ENCODE results near the gene CIT.

Gene CIT

GRCh38 chr12:119843100-119843499, 34.0 kb downstream of the CIT start:
- no peak for DNase-seq

GRCh38 chr12:119842380-119842779, 34.7 kb downstream of the CIT start:
- DNase-seq, result no peak

GRCh38 chr12:119841433-119842210, 35.5 kb downstream of the CIT start:
- no peak for DNase-seq

- no peak for DNase-seq
Observed at GRCh38 chr12:119840582-119840981, 36.5 kb downstream of the CIT start.

GRCh38 chr12:119840168-119840567, 37.0 kb downstream of the CIT start:
- DNase-seq, result no peak

- no peak for DNase-seq
Observed at GRCh38 chr12:119838826-119839600, 38.1 kb downstream of the CIT start.

- DNase-seq, result no peak
Observed at GRCh38 chr12:119836781-119837180, 40.3 kb downstream of the CIT start.

GRCh38 chr12:119835068-119835467, 42.1 kb downstream of the CIT start:
- DNase-seq, result no peak

GRCh38 chr12:119829439-119829838, 47.7 kb downstream of the CIT start:
- no peak for DNase-seq

- no peak for DNase-seq
Observed at GRCh38 chr12:119828300-119828699, 48.8 kb downstream of the CIT start.

GRCh38 chr12:119827760-119828159, 49.4 kb downstream of the CIT start:
- no peak for DNase-seq

GRCh38 chr12:119826661-119827445, 50.3 kb downstream of the CIT start:
- DNase-seq, result no peak

GRCh38 chr12:119825262-119825661, 51.9 kb downstream of the CIT start:
- DNase-seq, result no peak

GRCh38 chr12:119822046-119822445, 55.1 kb downstream of the CIT start:
- DNase-seq, result no peak

- DNase-seq, result no peak
Observed at GRCh38 chr12:119819322-119819721, 57.8 kb downstream of the CIT start.

GRCh38 chr12:119817546-119818343, 59.4 kb downstream of the CIT start:
- no peak for DNase-seq

GRCh38 chr12:119809023-119809422, 68.1 kb downstream of the CIT start:
- no peak for DNase-seq

- DNase-seq, result no peak
Observed at GRCh38 chr12:119808441-119808840, 68.7 kb downstream of the CIT start.

GRCh38 chr12:119807380-119807779, 69.7 kb downstream of the CIT start:
- DNase-seq, result no peak

GRCh38 chr12:119804011-119804641, 73.0 kb downstream of the CIT start:
- DNase-seq, result no peak

- no peak for DNase-seq
Observed at GRCh38 chr12:119803381-119803791, 73.7 kb downstream of the CIT start.

- DNase-seq, result no peak
Observed at GRCh38 chr12:119802472-119802871, 74.6 kb downstream of the CIT start.

All from NCI-H226 (cell line).